H7 (cell line): ENCODE measurements around the gene CFAP97. TPM values are rescaled to one million over a fixed set of nuclear protein-coding genes. Genes with fewer than 3 reads are reported as not detected.
A peak's percentile ranks its signal among the peaks of the same experiment; 100 is the strongest.
"Not testable (repeated sequence)": the region's sequence is repeated elsewhere in the genome, so short reads cannot be mapped to it uniquely, and the experiment has no call there.

Experiments used
- DNase-seq: peaks from one replicate; pipeline ENCODE4 v3.0.0; 2012
- H3K27me3 ChIP-seq: 2 replicates; pipeline ENCODE4 v1.6.0; 2011; ENCODE audit warnings: mild to moderate bottlenecking, low read length; ENCODE audit not compliant: control insufficient read depth, insufficient read depth
- H3K36me3 ChIP-seq: replicated peaks from 2 replicates; pipeline ENCODE4 v1.5.1; 2011; ENCODE audit warnings: low read length; ENCODE audit not compliant: control insufficient read depth, insufficient read depth
- H3K4me3 ChIP-seq: 2 replicates; pipeline ENCODE4 v1.5.1; 2011; ENCODE audit warnings: low read depth, mild to moderate bottlenecking, control low read depth, low read length, moderate library complexity; ENCODE audit not compliant: insufficient read depth
- total RNA-seq: library from RNA; depleted of rRNA; stranded (reverse); fragments of >200 nt; shearing (Covaris generic); gene quantifications from 2 replicates; pipeline ENCODE4 v1.2.3, GENCODE V29; 2014

The CFAP97 gene
- total RNA-seq, 1 experiment from 2014 or later, result 24.0 TPM

DNA sequence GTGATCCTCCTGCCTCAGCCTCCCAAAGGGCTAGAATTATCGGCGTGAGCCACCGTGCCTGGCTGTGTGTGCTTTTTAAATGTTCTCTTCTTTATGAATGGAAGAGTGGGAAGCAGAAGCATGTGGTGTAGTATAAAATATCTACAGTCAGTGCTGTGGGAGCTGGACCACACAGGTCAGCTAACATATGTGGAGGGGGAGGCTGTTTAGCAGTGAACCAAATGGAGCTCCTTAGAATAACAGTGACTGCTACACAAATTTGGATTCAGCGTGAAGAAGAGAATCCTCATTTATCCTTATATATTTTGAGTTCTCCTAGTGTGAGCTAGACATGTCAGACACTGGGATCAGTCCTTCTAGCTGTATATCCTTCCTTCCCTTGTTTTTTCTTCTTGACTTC lies 8.8 kb upstream of the CFAP97 start:
- H3K4me3 ChIP-seq, result no peak overlapping the region
- DNase-seq, result no peak
- H3K36me3 ChIP-seq, result no peaks in the 10 kb centered on the region
- H3K27me3 ChIP-seq, result peaks cover 7% of the 10 kb centered on the region; the same call in 1 of the 2 replicates

DNA sequence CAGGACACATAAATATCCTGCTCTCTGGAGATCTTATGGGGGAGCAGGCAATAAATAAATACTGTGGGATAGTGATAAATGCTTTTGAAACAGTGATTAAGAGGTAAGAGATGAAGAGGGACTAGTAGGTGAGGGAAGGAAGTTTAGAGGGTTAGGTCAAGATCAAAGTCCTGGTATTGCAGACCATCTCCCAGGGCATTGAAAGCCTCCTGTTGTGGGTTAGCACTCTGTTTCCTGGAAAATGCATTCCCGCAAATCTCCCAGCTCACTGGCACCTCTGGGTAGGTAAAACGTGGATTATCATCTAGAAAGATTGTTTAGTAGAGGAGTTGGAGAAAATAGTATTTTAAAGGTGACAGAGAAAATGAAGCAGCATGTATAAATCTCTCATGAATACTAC lies 7.8 kb upstream of the CFAP97 start:
- DNase-seq, result no peak
- Histone ChIP-seq H3K36me3 (no peaks in the 10 kb centered on the region), H3K4me3 (peak overlapping the region; percentile 6; the same call in 1 of the 2 replicates), H3K27me3 (peaks cover 7% of the 10 kb centered on the region; the same call in 1 of the 2 replicates)

- Histone ChIP-seq H3K27me3 (peaks cover 7% of the 10 kb centered on the region; the same call in 1 of the 2 replicates), H3K4me3 (peak overlapping the region; percentile 79), H3K36me3 (no peaks in the 10 kb centered on the region)
- no peak for DNase-seq
These were observed 7.2 kb upstream of the CFAP97 start for GRCh38 chr4:185211035-185211434.

- DNase-seq, result peak; percentile 78
- peaks cover 7% of the 10 kb centered on the region; the same call in 1 of the 2 replicates for H3K27me3 ChIP-seq
These were observed 6.5 kb upstream of the CFAP97 start for GRCh38 chr4:185210102-185210981.

DNA sequence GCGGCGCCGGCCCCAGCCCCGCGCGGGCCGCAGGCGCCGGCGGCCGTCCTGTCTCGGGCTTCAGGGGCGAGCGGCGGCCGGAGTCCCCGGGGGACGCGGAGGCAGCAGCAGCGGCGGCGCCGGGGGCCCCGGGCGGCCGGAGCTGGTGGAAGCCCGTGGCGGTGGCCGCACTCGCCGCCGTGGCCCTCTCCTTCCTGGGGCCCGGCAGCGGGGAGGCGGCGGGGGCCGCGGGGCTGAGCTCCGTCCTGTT lies 6.0 kb upstream of the CFAP97 start:
- not testable (repeated sequence) for H3K36me3 ChIP-seq, H3K27me3 ChIP-seq, DNase-seq
- peak overlapping the region; percentile 79 for H3K4me3 ChIP-seq

More at GRCh38 chr4:185210102-185210981, 6.5 kb upstream of the CFAP97 start:
- Histone ChIP-seq H3K4me3 (peak overlapping the region; percentile 79), H3K36me3 (no peaks in the 10 kb centered on the region)

GRCh38 chr4:185209031-185209851 lies 5.4 kb upstream of the CFAP97 start, which contains the start of gene SNX25:
SNX25 (plus strand) TSS chr4:185209598; CDS start chr4:185209827, 229 bp downstream.
- Histone ChIP-seq H3K27me3 (peaks cover 7% of the 10 kb centered on the region; the same call in 1 of the 2 replicates), H3K36me3 (no peaks in the 10 kb centered on the region), H3K4me3 (peak within 1 kb of the TSS; percentile 79)
- DNase-seq, result peak; percentile 96

DNA sequence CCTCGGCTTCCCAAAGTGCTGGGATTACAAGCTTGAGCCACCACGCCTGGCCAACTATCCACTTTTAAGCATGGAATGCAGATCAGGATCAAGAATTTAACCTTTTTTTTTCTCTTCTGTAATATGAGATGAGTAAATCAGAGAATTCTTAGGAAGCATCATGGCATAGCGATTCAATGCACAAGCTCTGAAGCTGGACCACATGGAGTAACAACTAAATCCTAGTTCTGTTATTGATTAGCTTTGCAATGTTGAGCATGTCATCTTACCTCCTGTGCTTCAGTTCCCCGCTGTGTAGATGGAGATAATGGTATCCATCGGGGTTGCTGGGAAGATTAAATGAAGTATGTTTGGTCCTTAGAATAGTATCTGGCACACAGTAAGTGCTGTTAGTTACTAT lies 3.7 kb upstream of the CFAP97 start:
- Histone ChIP-seq H3K4me3 (no peak overlapping the region), H3K27me3 (peaks cover 7% of the 10 kb centered on the region; the same call in 1 of the 2 replicates), H3K36me3 (no peaks in the 10 kb centered on the region)
- no peak for DNase-seq

GRCh38 chr4:185205697-185206342 lies 2.0 kb upstream of the CFAP97 start:
- Histone ChIP-seq H3K36me3 (no peaks in the 10 kb centered on the region), H3K27me3 (peaks cover 5% of the 10 kb centered on the region; the same call in 1 of the 2 replicates), H3K4me3 (no peak overlapping the region)
- no peak for DNase-seq

DNA sequence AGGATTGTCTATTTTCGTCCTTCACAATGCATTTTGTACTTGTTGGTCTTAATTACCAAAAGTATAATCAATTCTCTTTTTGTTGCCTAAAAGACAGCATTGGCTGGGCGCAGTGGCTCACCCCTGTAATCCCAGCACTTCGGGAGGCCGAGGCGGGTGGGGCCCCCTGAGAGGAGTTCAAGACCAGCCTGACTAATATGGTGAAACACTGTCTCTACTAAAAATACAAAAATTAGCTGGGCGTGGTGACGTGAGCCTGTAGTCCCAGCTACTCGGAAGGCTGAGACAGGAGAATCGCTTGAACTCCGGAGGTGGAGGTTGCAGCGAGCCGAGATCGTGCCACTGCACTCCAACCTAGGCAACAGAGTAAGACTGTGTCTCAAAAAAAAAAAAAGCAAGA lies 1.3 kb upstream of the CFAP97 start:
- H3K4me3 ChIP-seq, H3K27me3 ChIP-seq, DNase-seq, H3K36me3 ChIP-seq: not testable (repeated sequence)

DNA sequence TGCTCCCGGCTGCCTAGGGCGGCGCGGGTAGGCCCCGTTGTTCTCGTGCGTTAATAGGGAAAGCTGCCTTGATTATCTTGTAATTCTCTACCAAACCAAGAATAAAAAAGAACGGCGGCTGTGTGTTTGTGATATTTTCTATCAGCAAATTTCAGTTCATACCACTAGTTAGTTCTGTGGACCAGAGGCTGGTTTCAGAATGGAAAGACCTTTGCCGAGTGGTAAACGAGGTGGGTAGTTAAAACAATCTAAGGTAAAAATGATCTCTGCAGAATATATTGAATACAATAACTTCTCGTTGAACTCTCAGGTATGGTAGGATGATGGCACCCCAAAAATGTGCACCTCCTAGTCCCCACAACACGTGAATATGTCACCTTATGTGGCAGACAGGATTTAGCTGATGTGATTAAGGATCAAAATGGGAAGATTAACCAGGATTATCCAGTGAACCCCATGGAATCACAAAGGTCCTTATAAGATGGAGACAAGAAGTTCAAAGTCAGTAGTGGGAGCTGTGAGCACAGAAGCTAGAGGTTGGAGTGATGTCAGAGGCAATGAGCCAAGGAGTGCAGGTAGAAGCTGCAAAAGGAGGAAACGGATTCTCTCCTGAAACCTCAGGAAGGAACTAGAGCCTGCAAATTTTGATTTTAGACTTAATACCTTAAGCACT lies 574 bp upstream of the CFAP97 start:
- H3K27me3 ChIP-seq, result peaks cover 2% of the 10 kb centered on the region; the same call in 1 of the 2 replicates
- peak overlapping the region; percentile 63 for H3K4me3 ChIP-seq
- no peaks in the 10 kb centered on the region for H3K36me3 ChIP-seq
- no peak for DNase-seq

- Histone ChIP-seq H3K27me3 (no peaks in the 10 kb centered on the region; the same call in 1 of the 2 replicates), H3K4me3 (peak overlapping the region; percentile 63), H3K36me3 (no peaks in the 10 kb centered on the region)
- DNase-seq, result no peak
These were observed 765 bp downstream of the CFAP97 start for GRCh38 chr4:185202984-185203485.

DNA sequence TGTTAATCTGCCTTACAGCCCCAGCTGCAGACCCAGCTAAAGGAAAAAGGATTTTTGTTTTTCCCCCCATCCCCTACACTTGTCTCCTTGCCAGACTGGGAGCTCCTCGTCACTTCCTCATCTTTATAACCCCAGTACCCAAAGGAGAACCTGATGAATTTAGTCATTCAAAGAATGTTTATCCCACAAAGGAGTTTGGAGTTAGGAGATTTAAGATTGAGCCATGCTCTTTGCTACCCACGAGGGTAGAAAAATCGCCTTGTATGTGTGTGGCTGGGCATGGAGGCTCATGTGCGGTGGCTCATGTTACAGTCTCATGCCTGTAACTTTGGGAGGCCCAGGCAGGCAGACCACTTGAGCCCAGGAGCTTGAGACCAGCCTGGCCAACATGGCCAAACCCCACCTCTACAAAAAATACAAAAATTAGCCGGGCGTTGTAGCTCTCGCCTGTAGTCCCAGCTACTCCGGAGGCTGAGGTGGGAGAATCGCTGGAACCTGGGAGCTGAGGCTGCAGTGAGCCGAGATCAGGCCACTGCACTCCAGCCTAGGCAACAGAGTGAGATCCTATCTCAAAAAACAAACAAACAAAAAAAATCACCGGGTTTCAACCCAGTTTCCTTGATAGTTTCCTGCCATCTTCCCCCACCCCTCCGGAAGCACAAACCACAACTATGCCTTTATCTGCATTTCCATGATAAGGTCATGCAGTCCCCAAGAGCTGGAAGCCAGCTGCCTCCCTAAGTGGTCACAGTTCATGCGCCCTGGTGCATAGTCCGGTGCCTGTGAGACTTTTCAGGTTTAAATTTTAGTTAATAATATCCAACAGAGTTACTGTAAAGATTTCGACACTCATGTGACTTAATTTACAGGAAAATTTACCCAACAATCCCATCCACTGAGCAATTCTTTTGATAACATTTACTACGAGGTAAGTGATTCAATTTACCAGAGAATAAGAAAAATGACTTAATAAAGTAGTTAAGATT lies 1.5 kb downstream of the CFAP97 start:
- Histone ChIP-seq H3K36me3 (no peaks in the 10 kb centered on the region), H3K27me3 (no peaks in the 10 kb centered on the region), H3K4me3 (no peak overlapping the region)
- DNase-seq, result no peak

DNA sequence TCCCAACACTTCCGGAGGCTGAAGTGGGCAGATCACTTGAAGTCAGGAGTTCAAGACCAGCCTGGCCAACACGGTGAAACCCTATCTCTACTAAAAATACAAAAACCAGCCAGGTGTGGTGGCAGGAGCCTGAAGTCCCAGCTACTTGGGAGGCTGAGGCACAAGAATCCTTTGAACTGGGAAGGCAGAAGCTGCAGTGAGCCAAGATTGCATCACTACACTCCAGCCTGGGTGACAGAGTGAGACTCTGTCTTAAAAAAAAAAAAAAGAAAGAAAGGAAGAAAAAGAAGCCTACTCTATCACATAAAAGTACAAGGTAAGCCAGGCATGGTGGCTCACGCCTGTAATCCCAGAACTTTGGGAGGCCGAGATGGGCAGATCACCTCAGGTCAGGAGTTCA lies 5.6 kb downstream of the CFAP97 start:
- H3K36me3 ChIP-seq, DNase-seq: not testable (repeated sequence)

More for the DNA sequence above, 5.6 kb downstream of the CFAP97 start:
- not testable (repeated sequence) for H3K27me3 ChIP-seq, H3K4me3 ChIP-seq
